H1 (cell line): Measurements from ENCODE around the gene ROBO2. TPM values are rescaled to one million over a fixed set of nuclear protein-coding genes. Genes with fewer than 3 reads are reported as not detected.

Experiments
- CTCF ChIA-PET: fragments of 300-600 bp; sonication (Branson Sonifier 250); formaldehyde crosslinking; loops from one replicate; lab custom pipeline; 2021; ENCODE audit not compliant: partially characterized antibody; lab: Charles Lee
- POLR2A ChIA-PET: fragments of 300-600 bp; sonication (Branson Sonifier 250); formaldehyde crosslinking; loops from one replicate; lab custom pipeline; 2021; ENCODE audit warnings: inconsistent platforms; ENCODE audit not compliant: partially characterized antibody; lab: Charles Lee
- DNase-seq, 2 experiments: peaks; one replicate each; pipeline versions ENCODE4 v3.0.0 to v3.0.0-alpha.2; 2010 to 2022; ENCODE audit warnings: low spot score in 2 of 2, low read depth in 1 of 2, mixed read lengths in 1 of 2
- FAIRE-seq: peaks from 2 replicates; lab custom pipeline; 2011; peaks lifted over from hg19 to GRCh38; lab: Jason Lieb, UNC
- H2AFZ ChIP-seq: 2 replicates; pipeline ENCODE4 v1.8.1; 2012; ENCODE audit warnings: low read length, inconsistent platforms
- H2AK5ac ChIP-seq: 2 replicates; pipeline ENCODE4 v1.6.1; 2013; ENCODE audit warnings: low read depth, low read length
- H2BK120ac ChIP-seq: replicated peaks from 2 replicates; pipeline ENCODE3; 2013; ENCODE audit warnings: low read depth, low read length, inconsistent platforms
- H2BK12ac ChIP-seq: 2 replicates; pipeline ENCODE4 v1.6.1; 2013; ENCODE audit warnings: low read depth, low read length
- H2BK15ac ChIP-seq: 2 replicates; pipeline ENCODE4 v1.6.1; 2013; ENCODE audit warnings: low read length
- H2BK20ac ChIP-seq: 2 replicates; pipeline ENCODE4 v1.6.1; 2013; ENCODE audit warnings: low read length
- H2BK5ac ChIP-seq: 2 replicates; pipeline ENCODE4 v1.6.1; 2013; ENCODE audit warnings: low read depth, low read length
- H3K14ac ChIP-seq: 2 replicates; pipeline ENCODE4 v1.6.1; 2013; ENCODE audit warnings: inconsistent platforms; ENCODE audit not compliant: insufficient read length
- H3K18ac ChIP-seq: 2 replicates; pipeline ENCODE4 v1.6.1; 2013; ENCODE audit warnings: low read length; ENCODE audit errors: extremely low read depth
- H3K23ac ChIP-seq: 2 replicates; pipeline ENCODE4 v1.6.1; 2013; ENCODE audit warnings: inconsistent platforms; ENCODE audit not compliant: insufficient read length
- H3K23me2 ChIP-seq: 2 replicates; pipeline ENCODE4 v1.6.1; 2013; ENCODE audit warnings: low read depth, low read length
- H3K27ac ChIP-seq: 2 replicates; pipeline ENCODE4 v1.6.1; 2011; ENCODE audit warnings: low read depth, low read length, inconsistent platforms
- H3K27me3 ChIP-seq, 4 experiments: replicated peaks in 1 of 4; 1 replicate in 1 of 4; 2 replicates in 3 of 4; pipeline versions ENCODE4 v1.6.1 to v1.8.1; 2011 to 2013; ENCODE audit warnings: low read length in 3 of 4, mild to moderate bottlenecking in 3 of 4, inconsistent platforms in 2 of 4, mixed read lengths in 2 of 4, moderate library complexity in 1 of 4; ENCODE audit not compliant: control insufficient read depth in 3 of 4, insufficient read depth in 3 of 4; ENCODE audit errors: extremely low read depth in 1 of 4
- H3K36me3 ChIP-seq, 4 experiments: 2 replicates each; pipeline versions ENCODE4 v1.6.1 to v1.8.1; 2011 to 2013; ENCODE audit warnings: mild to moderate bottlenecking in 4 of 4, low read length in 3 of 4, moderate library complexity in 2 of 4, control low read depth in 1 of 4, inconsistent platforms in 1 of 4; ENCODE audit not compliant: insufficient read depth in 4 of 4, control insufficient read depth in 2 of 4
- H3K4ac ChIP-seq: replicated peaks from 2 replicates; pipeline ENCODE3; 2013; ENCODE audit warnings: low read length, low read depth, mixed read lengths, inconsistent platforms; ENCODE audit not compliant: insufficient read length
- H3K4me1 ChIP-seq, 4 experiments: replicated peaks in 1 of 4; 1 replicate in 1 of 4; 2 replicates in 3 of 4; pipeline versions ENCODE4 v1.6.1 to v1.8.1; 2011 to 2013; ENCODE audit warnings: low read length in 3 of 4, inconsistent platforms in 2 of 4, mixed read lengths in 1 of 4; ENCODE audit not compliant: insufficient read depth in 4 of 4, control insufficient read depth in 3 of 4
- H3K4me2 ChIP-seq, 2 experiments: 2 replicates each; pipeline versions ENCODE4 v1.6.1 to v1.8.1; 2011 to 2013; ENCODE audit warnings: low read depth in 2 of 2, low read length in 2 of 2, control low read depth in 1 of 2, inconsistent platforms in 1 of 2, mild to moderate bottlenecking in 1 of 2; ENCODE audit not compliant: insufficient read depth in 1 of 2
- H3K4me3 ChIP-seq, 4 experiments: fragments of 200-600, 300-600 bp in 1 of 4; sonication (generic), shearing (Covaris generic), sonication (Bioruptor Twin) in 1 of 4; 2 replicates each; pipeline versions ENCODE4 v1.5.1 to v1.8.1; 2011 to 2016; ENCODE audit warnings: low read length in 4 of 4, low read depth in 3 of 4, control low read depth in 2 of 4, inconsistent platforms in 2 of 4, mild to moderate bottlenecking in 2 of 4, mixed read lengths in 1 of 4, moderate library complexity in 1 of 4; ENCODE audit not compliant: insufficient read depth in 2 of 4; ENCODE audit errors: extremely low read depth in 1 of 4
- H3K56ac ChIP-seq: replicated peaks from 2 replicates; pipeline ENCODE3; 2013; ENCODE audit warnings: low read depth, mild to moderate bottlenecking, mixed read lengths, low read length, inconsistent platforms; ENCODE audit not compliant: insufficient read length
- H3K79me1 ChIP-seq: 2 replicates; pipeline ENCODE4 v1.6.1; 2013; ENCODE audit warnings: low read depth, low read length, control low read depth
- H3K79me2 ChIP-seq, 2 experiments: 2 replicates each; pipeline versions ENCODE4 v1.6.1 to v1.8.1; 2012 to 2013; ENCODE audit warnings: low read length in 2 of 2, mild to moderate bottlenecking in 2 of 2, inconsistent platforms in 1 of 2; ENCODE audit not compliant: insufficient read depth in 2 of 2, control insufficient read depth in 1 of 2
- H3K9ac ChIP-seq, 4 experiments: replicated peaks in 1 of 4; 1 replicate in 1 of 4; 2 replicates in 3 of 4; pipeline versions ENCODE4 v1.6.1 to v1.8.1; 2011 to 2013; ENCODE audit warnings: low read depth in 3 of 4, low read length in 3 of 4, control low read depth in 2 of 4, mild to moderate bottlenecking in 2 of 4, moderate library complexity in 2 of 4, inconsistent platforms in 1 of 4; ENCODE audit errors: extremely low read depth in 1 of 4
- H3K9me3 ChIP-seq, 2 experiments: 2 replicates each; pipeline versions ENCODE4 v1.6.1 to v1.8.1; 2012 to 2013; ENCODE audit warnings: mild to moderate bottlenecking in 2 of 2, moderate library complexity in 2 of 2, control low read depth in 1 of 2, inconsistent platforms in 1 of 2, low read depth in 1 of 2, low read length in 1 of 2, mixed read lengths in 1 of 2; ENCODE audit not compliant: insufficient read depth in 2 of 2
- H4K20me1 ChIP-seq, 2 experiments: replicated peaks in 1 of 2; 2 replicates each; pipeline versions ENCODE3 to v1.8.1; 2011 to 2013; ENCODE audit warnings: inconsistent platforms in 2 of 2, low read length in 2 of 2, mild to moderate bottlenecking in 1 of 2; ENCODE audit not compliant: insufficient read depth in 2 of 2, control insufficient read depth in 1 of 2
- H4K5ac ChIP-seq: 2 replicates; pipeline ENCODE4 v1.6.1; 2013; ENCODE audit warnings: low read length, low read depth, mixed read lengths, inconsistent platforms; ENCODE audit not compliant: insufficient read length
- H4K8ac ChIP-seq: 2 replicates; pipeline ENCODE4 v1.8.0; 2013; ENCODE audit warnings: mild to moderate bottlenecking, moderate library complexity, low read length, inconsistent platforms; ENCODE audit not compliant: insufficient read depth; ENCODE audit errors: extremely low read depth
- H4K91ac ChIP-seq: replicated peaks from 2 replicates; pipeline ENCODE3; 2013; ENCODE audit warnings: low read length, mixed read lengths, inconsistent platforms; ENCODE audit not compliant: insufficient read length
- RAD21 ChIP-seq, 2 experiments: IDR thresholded peaks in 1 of 2; conservative IDR thresholded peaks in 1 of 2; 2 replicates each; pipeline ENCODE4 v1.6.1; 2011; ENCODE audit warnings: low read depth in 2 of 2, low read length in 2 of 2, improper control_type of control experiment in 1 of 2, inconsistent platforms in 1 of 2, mild to moderate bottlenecking in 1 of 2, moderate library complexity in 1 of 2
- SUZ12 ChIP-seq: fragments of 200-600 bp; sonication (generic); IDR thresholded peaks from 2 replicates; pipeline ENCODE4 v1.6.1; 2012; ENCODE audit warnings: mild to moderate bottlenecking, inconsistent platforms, low read length, moderate library complexity, mixed read lengths
- WGBS, 2 experiments: shearing (Covaris generic) in 1 of 2; methylation state at CpG; one replicate each; pipeline versions ENCODE4 v1.1.6 to v1.1.7; 2013 to 2015; ENCODE audit warnings: low lambda C conversion rate in 2 of 2, mixed read lengths in 2 of 2, inconsistent platforms in 1 of 2, low coverage in 1 of 2, missing lambda C conversion rate in 1 of 2; ENCODE audit not compliant: insufficient replicate concordance in 2 of 2, insufficient coverage in 1 of 2, insufficient read length in 1 of 2; ENCODE audit errors: extremely low coverage in 1 of 2, missing lambda C conversion rate in 1 of 2; 5-methylcytosine and 5-hydroxymethylcytosine counted together
- polyA plus RNA-seq, 7 experiments: library from polyadenylated mRNA; depleted of rRNA in 3 of 7; stranded (reverse) in 5 of 7; unstranded in 2 of 7; fragments of >200 nt in 5 of 7; fragments of 200-250 nt in 2 of 7; gene quantifications; 1 replicate in 5 of 7; 2 replicates in 1 of 7; 4 replicates in 1 of 7; pipeline versions ENCODE4 v1.2.1 to v1.2.3, GENCODE V29; 2011 to 2013; ENCODE audit warnings: missing spikeins in 2 of 7, mixed read lengths in 2 of 7
- total RNA-seq: library from RNA; stranded (reverse); fragmentation: NEBNext Ultra II Directional; extraction: Animal tissue kit (Norgen Biotek cat#: 25700); gene quantifications from 2 replicates; pipeline ENCODE4 v1.2.1, GENCODE V29; 2021
- TF ChIP-seq, protein P1 (sequence below), 3 experiments: IDR thresholded peaks; 1 replicate in 2 of 3; 2 replicates in 1 of 3; pipeline versions ENCODE4 v1.5.1 to v1.6.1; 2011; ENCODE audit warnings: low read length in 3 of 3, mild to moderate bottlenecking in 3 of 3, inconsistent platforms in 2 of 3, low read depth in 1 of 3, moderate library complexity in 1 of 3; ENCODE audit not compliant: insufficient read depth in 1 of 3; ENCODE audit errors: control extremely low read depth in 1 of 3

The ROBO2 gene
- total and polyA plus RNA-seq, 2 of the 8 experiments (the other 6 are each of a cell fraction or from before 2014, with no cell fraction given): 1.5 to 2.9 TPM

DNA sequence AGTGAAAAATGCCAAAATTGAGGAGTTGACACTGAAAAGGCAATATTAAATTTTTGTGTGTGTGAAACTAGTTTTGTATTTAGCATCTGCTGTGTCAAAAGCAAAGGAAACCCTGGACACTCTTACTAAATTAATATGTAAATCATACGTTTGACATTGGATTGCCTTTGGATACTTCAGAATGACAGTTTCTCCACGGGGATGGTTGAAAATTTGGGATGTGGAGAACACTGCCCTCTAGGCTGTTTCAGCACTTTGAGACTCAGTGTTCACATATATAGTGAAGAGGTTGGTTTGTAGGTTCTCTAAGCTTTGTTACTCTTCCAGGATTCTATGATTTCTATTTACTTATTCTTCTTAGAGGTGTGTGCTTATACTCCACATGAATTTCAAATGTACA is 3.0 kb downstream of the ROBO2 start:
- Histone ChIP-seq H3K27me3 (peaks cover 0 to 6% (median 5%) of the 10 kb centered on the region in 4 experiments; a peak in 5 of 7 replicates), H3K4me1 (peaks cover 0 to 9% (median 5%) of the 10 kb centered on the region in 4 experiments; a peak in 5 of 7 replicates), H2BK5ac (no peak overlapping the region), H3K14ac (no peak overlapping the region), H2BK15ac (no peak overlapping the region), H2AFZ (no peak overlapping the region), H2BK12ac (no peak overlapping the region), H3K23me2 (peaks cover 15% of the 10 kb centered on the region), H3K36me3 (no peaks in the 10 kb centered on the region), H2BK20ac (no peak overlapping the region), H3K9me3 (no peaks in the 10 kb centered on the region), H2AK5ac (no peak overlapping the region), H4K5ac (no peak overlapping the region), H3K4ac (no peak overlapping the region), H3K4me3 (no peak overlapping the region), H3K56ac (no peak overlapping the region), H3K9ac (no peak overlapping the region), H4K91ac (no peak overlapping the region), H3K18ac (no peak overlapping the region), H2BK120ac (no peak overlapping the region), H4K20me1 (no peaks in the 10 kb centered on the region), H3K23ac (no peak overlapping the region), H3K4me2 (no peak overlapping the region), H4K8ac (no peak overlapping the region), H3K79me2 (no peaks in the 10 kb centered on the region), H3K27ac (no peak overlapping the region), H3K79me1 (no peaks in the 10 kb centered on the region)
- FAIRE-seq: peak; percentile 28
- DNase-seq: no peak
- ChIA-PET CTCF (interaction anchor here (0.6 to 3.3 kb wide), 9 partner anchors 8 to 337 kb away, joined by 3 to 13 read pairs (median 3); no protein-coding TSS in a partner anchor), POLR2A (no interaction called here)
- TF ChIP-seq SUZ12: no peak
- peak; percentile 34 to 41; a peak in 3 of 4 replicates for TF ChIP-seq RAD21 (IDR thresholded peaks at IDR 0.05 in 1 of 2, conservative IDR thresholded peaks at IDR 0.05 in 1 of 2; ENCODE audit: low read depth in 2 of 2, low read length in 2 of 2)
- TF ChIP-seq, protein P1, sequence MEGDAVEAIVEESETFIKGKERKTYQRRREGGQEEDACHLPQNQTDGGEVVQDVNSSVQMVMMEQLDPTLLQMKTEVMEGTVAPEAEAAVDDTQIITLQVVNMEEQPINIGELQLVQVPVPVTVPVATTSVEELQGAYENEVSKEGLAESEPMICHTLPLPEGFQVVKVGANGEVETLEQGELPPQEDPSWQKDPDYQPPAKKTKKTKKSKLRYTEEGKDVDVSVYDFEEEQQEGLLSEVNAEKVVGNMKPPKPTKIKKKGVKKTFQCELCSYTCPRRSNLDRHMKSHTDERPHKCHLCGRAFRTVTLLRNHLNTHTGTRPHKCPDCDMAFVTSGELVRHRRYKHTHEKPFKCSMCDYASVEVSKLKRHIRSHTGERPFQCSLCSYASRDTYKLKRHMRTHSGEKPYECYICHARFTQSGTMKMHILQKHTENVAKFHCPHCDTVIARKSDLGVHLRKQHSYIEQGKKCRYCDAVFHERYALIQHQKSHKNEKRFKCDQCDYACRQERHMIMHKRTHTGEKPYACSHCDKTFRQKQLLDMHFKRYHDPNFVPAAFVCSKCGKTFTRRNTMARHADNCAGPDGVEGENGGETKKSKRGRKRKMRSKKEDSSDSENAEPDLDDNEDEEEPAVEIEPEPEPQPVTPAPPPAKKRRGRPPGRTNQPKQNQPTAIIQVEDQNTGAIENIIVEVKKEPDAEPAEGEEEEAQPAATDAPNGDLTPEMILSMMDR (IDR thresholded peaks at IDR 0.05; ENCODE audit: control extremely low read depth in 1 of 3, insufficient read depth in 1 of 3, low read depth in 1 of 3, low read length in 3 of 3): peak in 2 of 3 experiments; percentile 29 to 37; a peak in 2 of 4 replicates
- 53% methylated on average over 2 of the region's 2 CpGs; no CpG with 5 or more reads in 1 of the 2 experiments for WGBS, 2 experiments
